Measurements from ENCODE around the gene ATP9B. TPM values are rescaled to one million over a fixed set of nuclear protein-coding genes. Genes with fewer than 3 reads are reported as not detected.

The ATP9B gene
- total RNA-seq, 1 experiment from 2014 or later, result 44.4 TPM

GRCh38 chr18:79396431-79397246, 327.4 kb downstream of the ATP9B start:
- TF ChIP-seq REST (IDR thresholded peaks at IDR 0.05; ENCODE audit: insufficient read depth in 1 of 2, low read depth in 2 of 2, low read length in 1 of 2) (no peak), CTCF (IDR thresholded peaks at IDR 0.05) (no peak), POLR2AphosphoS5 (IDR thresholded peaks at IDR 0.05; ENCODE audit: low read depth, low read length) (no peak), TCF7L2 (IDR thresholded peaks at IDR 0.05; ENCODE audit: low read depth, low read length) (no peak), SIN3A (IDR thresholded peaks at IDR 0.05; ENCODE audit: borderline replicate concordance, insufficient read depth, low read depth, low read length) (no peak)
- ChIA-PET POLR2A (no interaction called here), CTCF (interaction anchor here (0.6 kb wide), 2 partner anchors 9 to 250 kb away, joined by 3 to 4 read pairs; no protein-coding TSS in a partner anchor)
- intact Hi-C loops (cut with micrococcal nuclease; ENCODE audit: unreplicated experiment), result no loop called here
- Histone ChIP-seq H3K4me3 (ENCODE audit: low read depth in 2 of 2, low read length in 2 of 2) (peak overlapping the region; percentile 53 to 64), H3K36me3 (ENCODE audit: control insufficient read depth, insufficient read depth, low read length) (no peaks in the 10 kb centered on the region), H3K4me1 (ENCODE audit: control insufficient read depth, insufficient read depth, low read length) (peaks cover 27% of the 10 kb centered on the region), H3K27ac (ENCODE audit: low read length) (peak overlapping the region; percentile 69), H3K9me3 (ENCODE audit: control insufficient read depth, insufficient read depth, low read depth, low read length) (no peaks in the 10 kb centered on the region), H3K27me3 (ENCODE audit: control insufficient read depth, insufficient read depth, low read length) (no peaks in the 10 kb centered on the region)
- ATAC-seq, result peak; percentile 59
- BruUV-seq (replicated peaks), result no TSS peak
- in situ Hi-C loops (cut with HindIII; ENCODE audit: low pct_unique_long_range_greater_than_20kb, low sequenced_read_pairs), result no loop called here
- no peak for DNase-seq (ENCODE audit: low read depth, low spot score)

GRCh38 chr18:79397247-79397829, 328.1 kb downstream of the ATP9B start:
- TSS peak; percentile 76 for BruUV-seq (replicated peaks)
- CTCF ChIA-PET, result interaction anchor here (0.6 kb wide), 1 partner anchor 8 kb away, joined by 3 read pairs; no protein-coding TSS in a partner anchor

More at GRCh38 chr18:79397247-79397829, 328.1 kb downstream of the ATP9B start:
- POLR2A ChIA-PET, result interaction anchor here (1.0 kb wide), 1 partner anchor 33 kb away, joined by 9 read pairs; no protein-coding TSS in a partner anchor
- no peak for TF ChIP-seq POLR2AphosphoS5 (IDR thresholded peaks at IDR 0.05; ENCODE audit: low read depth, low read length)
- TF ChIP-seq REST (IDR thresholded peaks at IDR 0.05; ENCODE audit: insufficient read depth in 1 of 2, low read depth in 2 of 2, low read length in 1 of 2), result no peak
- TF ChIP-seq TCF7L2 (IDR thresholded peaks at IDR 0.05; ENCODE audit: low read depth, low read length), result no peak
- TF ChIP-seq SIN3A (IDR thresholded peaks at IDR 0.05; ENCODE audit: borderline replicate concordance, insufficient read depth, low read depth, low read length), result no peak
- no peak for TF ChIP-seq CTCF (IDR thresholded peaks at IDR 0.05)
- H3K4me3 ChIP-seq (ENCODE audit: low read depth in 2 of 2, low read length in 2 of 2), result peak overlapping the region in 1 of 2 experiments; percentile 64; a peak in 1 of 4 replicates
- H3K9me3 ChIP-seq (ENCODE audit: control insufficient read depth, insufficient read depth, low read depth, low read length), result no peaks in the 10 kb centered on the region
- in situ Hi-C loops (cut with HindIII; ENCODE audit: low pct_unique_long_range_greater_than_20kb, low sequenced_read_pairs), result no loop called here
- intact Hi-C loops (cut with micrococcal nuclease; ENCODE audit: unreplicated experiment), result no loop called here
- H3K4me1 ChIP-seq (ENCODE audit: control insufficient read depth, insufficient read depth, low read length), result peaks cover 27% of the 10 kb centered on the region
- ATAC-seq (no peak), DNase-seq (ENCODE audit: low read depth, low spot score) (no peak)
- no peaks in the 10 kb centered on the region for H3K36me3 ChIP-seq (ENCODE audit: control insufficient read depth, insufficient read depth, low read length)
- H3K27ac ChIP-seq (ENCODE audit: low read length), result no peak overlapping the region
- H3K27me3 ChIP-seq (ENCODE audit: control insufficient read depth, insufficient read depth, low read length), result no peaks in the 10 kb centered on the region

All from Panc1 (cell line).